Heart right ventricle (tissue), 16 donors: ENCODE data around the gene ABI2. TPM values are rescaled to one million over a fixed set of nuclear protein-coding genes. Genes with fewer than 3 reads are reported as not detected.

Source experiments
- ATAC-seq, 8 donors: fragments of 200-7000 bp; cut with Tn5 transposase; one replicate each; pipeline ENCODE4 v1.9.1; 2020; ENCODE audit warnings: mild to moderate bottlenecking in 8 of 8, moderate library complexity in 8 of 8, moderate number of reproducible peaks in 1 of 8
- DNase-seq, 2 donors: peaks; one replicate each; pipeline ENCODE4 v3.0.0-alpha.2; 2020
- H3K27ac ChIP-seq, 10 donors: fragments of 200-600 bp; sonication (generic) in 2 of 10; one replicate each; pipeline versions ENCODE4 v1.5.0 to v1.8.0; 2020 to 2022; ENCODE audit warnings: mild to moderate bottlenecking in 3 of 10
- H3K27me3 ChIP-seq, 7 donors: fragments of 200-600 bp; one replicate each; pipeline ENCODE4 v1.8.0; 2021 to 2022; ENCODE audit warnings: mild to moderate bottlenecking in 2 of 7
- H3K36me3 ChIP-seq, 9 donors: fragments of 200-600 bp; sonication (generic) in 1 of 9; one replicate each; pipeline versions ENCODE4 v1.5.0 to v1.8.0; 2020 to 2022; ENCODE audit warnings: mild to moderate bottlenecking in 2 of 9
- H3K4me1 ChIP-seq, 9 donors: fragments of 200-600 bp; sonication (generic) in 1 of 9; one replicate each; pipeline versions ENCODE4 v1.5.0 to v1.8.0; 2020 to 2022; ENCODE audit warnings: mild to moderate bottlenecking in 4 of 9
- H3K4me3 ChIP-seq, 10 donors: fragments of 200-600 bp; sonication (generic) in 2 of 10; one replicate each; pipeline versions ENCODE4 v1.5.0 to v1.8.0; 2020 to 2022; ENCODE audit warnings: mild to moderate bottlenecking in 7 of 10, moderate library complexity in 2 of 10
- H3K9me3 ChIP-seq, 11 donors: fragments of 200-600 bp in 10 of 11; sonication (generic) in 2 of 11; one replicate each; pipeline versions ENCODE4 v1.5.0 to v1.8.0; 2013 to 2022; ENCODE audit warnings: mild to moderate bottlenecking in 2 of 11, control low read depth in 1 of 11, moderate library complexity in 1 of 11
- CTCF ChIP-seq, 9 donors: fragments of 200-600 bp; sonication (generic) in 2 of 9; IDR thresholded peaks; one replicate each; pipeline versions ENCODE4 v1.5.0 to v1.8.0; 2021 to 2022; ENCODE audit warnings: antibody characterized with exemption in 9 of 9, mild to moderate bottlenecking in 5 of 9, moderate library complexity in 1 of 9
- WGBS, 2 donors: extraction: QIAGEN DNeasy Blood & Tissue Kit; methylation state at CpG; one replicate each; pipeline ENCODE4 v1.1.7; 2013; ENCODE audit warnings: inconsistent platforms in 1 of 2; 5-methylcytosine and 5-hydroxymethylcytosine counted together
- intact Hi-C, 10 donors: fragments of 100-400 bp; cut with DNase I; formaldehyde crosslinking; loops; one replicate each; pipeline versions ENCODE4 v1.11.1 to v1.14.2; 2022
- polyA plus RNA-seq, 2 donors: library from polyadenylated mRNA; stranded (reverse); fragments of 200-250 nt; gene quantifications; one replicate each; pipeline ENCODE4 v1.2.3, GENCODE V29; 2013
- total RNA-seq, 10 donors: library from RNA; stranded (reverse); fragmentation: NEBNext Ultra II Directional in 3 of 10; extraction: Animal tissue kit (Norgen Biotek cat#: 25700) in 3 of 10; gene quantifications; one replicate each; pipeline versions ENCODE4 v1.2.1 to v1.2.4, GENCODE V29; 2021 to 2023
- donor health status: Arrhythmogenic right ventricular cardiomyopathy.
- donor health status: ischemic (EF 13 %, LVEDD 7.1; RV severe dilation, severe dysfunction).
- donor health status: healthy with polysubstance abuse.
- donor health status: DM: no; HTN: yes; CAD: no.
- donor health status: DM: no; HTN: no; CAD: no.
- donor health status: ischemic (EF 25% LVEDD 6.9; RV normal size, moderate dysfunction).
- donor health status: ischemic (EF 25% LVEDD 5.7; RV mildly dilated, moderate dysfunction).
- donor health status: healthy.
- donor health status: DM: yes; HTN: yes; CAD: no.
- donor health status: Ischemic cardiomyopathy.
- donor health status: ischemic (EF 35%, LVEDD 5.7; RV mildly dilated, moderate dysfunction).
- donor health status: nonischemic (EF 11% LVEDD 7.7; RV severe dilation, severe dysfunction).
- donor health status: DM: yes; HTN: yes; CAD: no.
- donor health status: PGD.
- donor health status: ischemic (EF 29% LVEDD 5.4; RV normal size, mild dysfunction).
- donor health status: nonischemic (EF 23%, LVEDD 6.1; RV moderate dilation, normal function).

ABI2 gene
- total and polyA plus RNA-seq, 12 donors = 12.9 to 76.8 (median 55.7) TPM

GRCh38 chr2:203446071-203446481 is 117.9 kb downstream of the ABI2 start:
- intact Hi-C loops = no loop called here
- Histone ChIP-seq H3K9me3 (no peaks in the 10 kb centered on the region), H3K27me3 (no peaks in the 10 kb centered on the region), H3K36me3 (peaks cover 0 to 98% (median 9%) of the 10 kb centered on the region in 9 donors), H3K4me3 (no peak overlapping the region), H3K27ac (no peak overlapping the region), H3K4me1 (peaks cover 0 to 37% (median 12%) of the 10 kb centered on the region in 9 donors)
- TF ChIP-seq CTCF (IDR thresholded peaks at IDR 0.05) = no peak
- 77 to 78% methylated on average over 3 of the region's 3 CpGs for WGBS, 2 donors
- DNase-seq = no peak
- ATAC-seq = peak in 1 of 8 donors; percentile 14

- intact Hi-C loops = no loop called here
- Histone ChIP-seq H3K36me3 (peaks cover 0 to 99% (median 9%) of the 10 kb centered on the region in 9 donors), H3K4me1 (peaks cover 0 to 32% (median 12%) of the 10 kb centered on the region in 9 donors), H3K9me3 (no peaks in the 10 kb centered on the region), H3K27ac (no peak overlapping the region), H3K4me3 (no peak overlapping the region), H3K27me3 (no peaks in the 10 kb centered on the region)
- WGBS, 2 donors = 97 to 99% methylated on average over 3 of the region's 3 CpGs
- TF ChIP-seq CTCF (IDR thresholded peaks at IDR 0.05) = no peak
- ATAC-seq (no peak), DNase-seq (no peak)
Observed at GRCh38 chr2:203446780-203447179, 118.6 kb downstream of the ABI2 start.

GRCh38 chr2:203450561-203450960 is 122.4 kb downstream of the ABI2 start:
- Histone ChIP-seq H3K27me3 (no peaks in the 10 kb centered on the region), H3K27ac (no peak overlapping the region), H3K9me3 (no peaks in the 10 kb centered on the region), H3K4me1 (peaks cover 0 to 32% (median 17%) of the 10 kb centered on the region in 9 donors), H3K4me3 (no peak overlapping the region), H3K36me3 (peaks cover 0 to 100% (median 9%) of the 10 kb centered on the region in 9 donors)
- TF ChIP-seq CTCF (IDR thresholded peaks at IDR 0.05) = no peak
- ATAC-seq (no peak), DNase-seq (no peak)
- 93 to 94% methylated on average over 3 of the region's 3 CpGs for WGBS, 2 donors
- intact Hi-C loops = loop anchor here in 4 of 10 donors (5.0 to 10.0 kb wide), 6 partner anchors 126 to 364 kb away; partner anchors contain the start of genes ABI2 (in 1 of the 4) and CYP20A1 (in 1 of the 4)

GRCh38 chr2:203451011-203451410 is 122.8 kb downstream of the ABI2 start:
- intact Hi-C loops = loop anchor here in 4 of 10 donors (5.0 to 10.0 kb wide), 6 partner anchors 126 to 364 kb away; partner anchors contain the start of genes ABI2 (in 1 of the 4) and CYP20A1 (in 1 of the 4)
- WGBS, 2 donors = 93 to 96% methylated on average over 2 of the region's 2 CpGs
- no peak for ATAC-seq
- Histone ChIP-seq H3K27ac (no peak overlapping the region), H3K36me3 (peaks cover 0 to 98% (median 9%) of the 10 kb centered on the region in 9 donors), H3K4me1 (peaks cover 0 to 34% (median 15%) of the 10 kb centered on the region in 9 donors), H3K9me3 (no peaks in the 10 kb centered on the region), H3K4me3 (no peak overlapping the region), H3K27me3 (no peaks in the 10 kb centered on the region)
- no peak for TF ChIP-seq CTCF (IDR thresholded peaks at IDR 0.05)
- no peak for DNase-seq
